GM18511 (cell line): Measurements from ENCODE around the gene ZBTB12.
"Not testable (repeated sequence)": the region's sequence is repeated elsewhere in the genome, so short reads cannot be mapped to it uniquely, and the experiment has no call there.

ENCODE experiments used
- ATAC-seq: cut with Tn5 transposase; IDR thresholded peaks from one replicate; pipeline ENCODE4 v1.9.1; 2021; ENCODE audit warnings: mild to moderate bottlenecking, moderate library complexity; ENCODE audit not compliant: unreplicated experiment

Gene ZBTB12

DNA sequence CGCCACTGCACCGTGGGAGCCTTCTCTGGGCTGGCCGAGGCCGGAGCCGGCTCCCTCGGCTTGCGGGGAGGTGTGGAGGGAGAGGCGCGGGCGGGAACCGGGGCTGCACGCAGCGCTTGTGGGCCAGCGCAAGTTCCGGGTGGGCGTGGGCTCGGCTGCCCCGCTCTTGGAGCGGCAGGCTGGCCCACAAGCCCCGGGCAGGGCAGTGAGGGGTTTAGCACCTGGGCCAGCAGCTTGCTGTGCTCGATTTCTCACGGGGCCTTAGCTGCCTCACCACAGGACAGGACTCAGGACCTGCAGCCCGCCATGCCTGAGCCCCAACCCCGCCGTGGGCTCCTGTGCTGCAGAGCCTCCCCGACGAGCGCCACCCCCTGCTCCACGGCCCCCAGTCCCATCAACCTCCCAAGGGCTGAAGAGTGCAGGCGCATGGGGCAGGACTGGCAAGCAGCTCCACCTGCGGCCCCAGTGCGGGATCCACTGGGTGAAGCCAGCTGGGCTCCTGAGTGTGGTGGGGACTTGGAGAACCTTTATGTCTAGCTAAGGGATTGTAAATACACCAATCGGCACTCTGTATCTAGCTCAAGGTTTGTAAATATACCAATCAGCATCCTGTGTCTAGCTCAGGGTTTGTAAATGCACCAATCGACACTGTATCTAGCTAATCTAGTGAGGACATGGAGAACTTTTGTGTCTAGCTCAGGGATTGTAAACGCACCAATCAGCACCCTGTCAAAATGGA, 49.7 kb downstream of the ZBTB12 start:
- ATAC-seq = not testable (repeated sequence)

- no peak for ATAC-seq
These were observed 50.4 kb downstream of the ZBTB12 start for GRCh38 chr6:31851485-31851832.

DNA sequence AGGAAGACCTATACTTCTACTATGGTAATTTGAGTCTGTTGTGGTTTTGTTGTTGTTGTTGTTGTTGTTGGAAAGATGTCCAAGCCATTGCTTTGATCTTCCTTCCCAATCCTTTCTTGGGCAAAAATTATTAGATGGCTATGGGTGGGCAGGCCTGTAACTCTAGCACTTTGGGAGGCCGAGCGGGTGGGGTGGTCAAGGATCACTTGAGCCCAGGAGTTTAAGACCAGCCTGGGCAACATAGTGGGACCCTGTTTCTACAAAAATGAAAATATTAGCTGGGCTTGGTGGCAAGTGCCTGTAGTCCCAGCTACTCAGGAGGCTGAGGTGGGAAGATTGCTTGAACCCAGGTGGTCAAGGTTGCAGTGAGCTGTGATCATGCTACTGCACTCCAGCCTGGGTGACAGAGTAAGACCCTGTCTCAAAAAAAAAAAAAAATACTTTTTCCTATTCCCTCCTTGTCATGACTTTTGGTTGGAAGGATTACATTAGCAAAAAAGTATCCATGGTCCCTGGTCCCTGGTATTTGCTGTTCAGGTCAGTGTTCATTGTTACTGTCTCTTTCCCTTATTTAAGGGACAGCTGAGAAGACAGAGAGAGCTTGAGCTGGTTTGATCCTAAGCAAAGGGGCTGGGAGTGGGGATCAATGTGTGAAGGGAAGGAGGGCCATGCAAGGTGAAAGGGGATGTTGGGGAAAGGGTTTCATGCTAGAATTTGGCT, 51.0 kb downstream of the ZBTB12 start:
- no peak for ATAC-seq
